Mesendoderm (in vitro differentiated cells): ENCODE results near the gene DLG5.

Source experiments
- DNase-seq: peaks from one replicate; pipeline ENCODE4 v3.0.0; 2013
- H2AK5ac ChIP-seq: 2 replicates; pipeline ENCODE4 v1.6.1; 2013; ENCODE audit warnings: low read length, inconsistent platforms
- H2BK120ac ChIP-seq: 2 replicates; pipeline ENCODE4 v1.6.1; 2013; ENCODE audit warnings: low read depth, mild to moderate bottlenecking, low read length, moderate library complexity, mixed read lengths
- H2BK15ac ChIP-seq: replicated peaks from 2 replicates; pipeline ENCODE4 v1.6.1; 2013; ENCODE audit warnings: low read depth, mild to moderate bottlenecking, moderate library complexity
- H2BK5ac ChIP-seq: 2 replicates; pipeline ENCODE4 v1.6.1; 2013; ENCODE audit warnings: low read length, inconsistent platforms
- H3K18ac ChIP-seq: 2 replicates; pipeline ENCODE4 v1.6.1; 2013; ENCODE audit warnings: mild to moderate bottlenecking, low read length, mixed read lengths
- H3K23ac ChIP-seq: one replicate; pipeline ENCODE4 v1.6.1; 2013; ENCODE audit warnings: low read length
- H3K27ac ChIP-seq: 2 replicates; pipeline ENCODE4 v1.5.1; 2013; ENCODE audit warnings: low read depth, mild to moderate bottlenecking, inconsistent platforms, low read length, moderate library complexity
- H3K27me3 ChIP-seq: 2 replicates; pipeline ENCODE4 v1.6.1; 2013; ENCODE audit warnings: low read length, control low read depth, mild to moderate bottlenecking, inconsistent platforms; ENCODE audit not compliant: insufficient read depth, poor library complexity
- H3K36me3 ChIP-seq: 2 replicates; pipeline ENCODE4 v1.6.1; 2013; ENCODE audit warnings: low read length, inconsistent platforms; ENCODE audit not compliant: control insufficient read depth, insufficient read depth
- H3K4ac ChIP-seq: one replicate; pipeline ENCODE4 v1.6.1; 2013; ENCODE audit warnings: low read depth, mild to moderate bottlenecking, low read length, moderate library complexity
- H3K4me1 ChIP-seq: 2 replicates; pipeline ENCODE4 v1.6.1; 2013; ENCODE audit warnings: low read depth, low read length, inconsistent platforms; ENCODE audit not compliant: control insufficient read depth
- H3K4me2 ChIP-seq: 2 replicates; pipeline ENCODE4 v1.6.1; 2013; ENCODE audit warnings: low read length
- H3K4me3 ChIP-seq: 2 replicates; pipeline ENCODE4 v1.5.1; 2013; ENCODE audit warnings: mild to moderate bottlenecking, low read length
- H3K56ac ChIP-seq: one replicate; pipeline ENCODE4 v1.6.1; 2013; ENCODE audit warnings: low read length
- H3K79me1 ChIP-seq: 2 replicates; pipeline ENCODE4 v1.6.1; 2013; ENCODE audit warnings: low read length, inconsistent platforms
- H3K79me2 ChIP-seq: 2 replicates; pipeline ENCODE4 v1.6.1; 2013; ENCODE audit warnings: mild to moderate bottlenecking, low read length; ENCODE audit not compliant: control insufficient read depth, insufficient read depth
- H3K9ac ChIP-seq: 2 replicates; pipeline ENCODE4 v1.6.1; 2013; ENCODE audit warnings: low read length, inconsistent platforms
- H4K5ac ChIP-seq: one replicate; pipeline ENCODE4 v1.6.1; 2013; ENCODE audit warnings: low read length
- H4K8ac ChIP-seq: one replicate; pipeline ENCODE4 v1.6.1; 2013; ENCODE audit warnings: low read depth, mild to moderate bottlenecking, control low read depth, low read length, moderate library complexity
- WGBS: extraction: QIAGEN DNeasy Blood & Tissue Kit; methylation state at CpG from one replicate; pipeline ENCODE4 v1.1.7; 2013; ENCODE audit warnings: low lambda C conversion rate, missing lambda C conversion rate; ENCODE audit not compliant: insufficient coverage; ENCODE audit errors: extremely low coverage; 5-methylcytosine and 5-hydroxymethylcytosine counted together

DLG5 gene

GRCh38 chr10:77796311-77796915 lies 130.1 kb downstream of the DLG5 start:
- Histone ChIP-seq H3K9ac (no peak overlapping the region), H3K27ac (no peak overlapping the region), H2AK5ac (no peak overlapping the region), H3K18ac (no peak overlapping the region), H4K8ac (no peak overlapping the region), H3K4me2 (no peak overlapping the region), H3K36me3 (peaks cover 16% of the 10 kb centered on the region), H4K5ac (no peak overlapping the region), H3K27me3 (no peaks in the 10 kb centered on the region), H2BK15ac (no peak overlapping the region), H2BK5ac (no peak overlapping the region), H3K79me2 (peaks cover 2% of the 10 kb centered on the region), H2BK120ac (no peak overlapping the region), H3K4ac (no peak overlapping the region), H3K56ac (no peak overlapping the region), H3K23ac (no peak overlapping the region), H3K4me1 (no peaks in the 10 kb centered on the region), H3K79me1 (peaks cover 2% of the 10 kb centered on the region), H3K4me3 (no peak overlapping the region)
- no peak for DNase-seq
- no CpG with 5 or more reads among the region's 16 CpGs for WGBS

GRCh38 chr10:77795426-77796055 lies 131.0 kb downstream of the DLG5 start:
- no peak for DNase-seq
- peaks cover 2% of the 10 kb centered on the region for H3K79me1 ChIP-seq
- no peak overlapping the region for H3K56ac ChIP-seq
- H3K4me3 ChIP-seq: no peak overlapping the region
- no peak overlapping the region for H4K8ac ChIP-seq
- H3K4me2 ChIP-seq: no peak overlapping the region
- no peak overlapping the region for H2BK120ac ChIP-seq
- no peaks in the 10 kb centered on the region for H3K4me1 ChIP-seq
- H3K27me3 ChIP-seq: no peaks in the 10 kb centered on the region
- no peak overlapping the region for H3K4ac ChIP-seq
- no peak overlapping the region for H3K27ac ChIP-seq
- H2BK5ac ChIP-seq: no peak overlapping the region
- H2BK15ac ChIP-seq: no peak overlapping the region
- peaks cover 14% of the 10 kb centered on the region for H3K36me3 ChIP-seq
- no peaks in the 10 kb centered on the region for H3K79me2 ChIP-seq
- H2AK5ac ChIP-seq: no peak overlapping the region
- WGBS: no CpG with 5 or more reads among the region's 20 CpGs
- no peak overlapping the region for H3K9ac ChIP-seq
- no peak overlapping the region for H3K18ac ChIP-seq
- H3K23ac ChIP-seq: no peak overlapping the region
- H4K5ac ChIP-seq: no peak overlapping the region

- Histone ChIP-seq H4K5ac (no peak overlapping the region), H2AK5ac (no peak overlapping the region), H3K4me2 (no peak overlapping the region), H3K27ac (no peak overlapping the region), H2BK15ac (no peak overlapping the region), H3K56ac (no peak overlapping the region), H3K4me3 (no peak overlapping the region), H3K36me3 (peaks cover 17% of the 10 kb centered on the region), H3K79me1 (peaks cover 4% of the 10 kb centered on the region), H2BK120ac (no peak overlapping the region), H3K18ac (no peak overlapping the region), H3K23ac (no peak overlapping the region), H3K27me3 (no peaks in the 10 kb centered on the region), H3K4ac (no peak overlapping the region), H3K9ac (no peak overlapping the region), H2BK5ac (no peak overlapping the region), H4K8ac (no peak overlapping the region), H3K79me2 (no peaks in the 10 kb centered on the region), H3K4me1 (no peaks in the 10 kb centered on the region)
- WGBS: no CpG with 5 or more reads among the region's 23 CpGs
- no peak for DNase-seq
Observed at GRCh38 chr10:77794256-77795142, 132.1 kb downstream of the DLG5 start.

DNA sequence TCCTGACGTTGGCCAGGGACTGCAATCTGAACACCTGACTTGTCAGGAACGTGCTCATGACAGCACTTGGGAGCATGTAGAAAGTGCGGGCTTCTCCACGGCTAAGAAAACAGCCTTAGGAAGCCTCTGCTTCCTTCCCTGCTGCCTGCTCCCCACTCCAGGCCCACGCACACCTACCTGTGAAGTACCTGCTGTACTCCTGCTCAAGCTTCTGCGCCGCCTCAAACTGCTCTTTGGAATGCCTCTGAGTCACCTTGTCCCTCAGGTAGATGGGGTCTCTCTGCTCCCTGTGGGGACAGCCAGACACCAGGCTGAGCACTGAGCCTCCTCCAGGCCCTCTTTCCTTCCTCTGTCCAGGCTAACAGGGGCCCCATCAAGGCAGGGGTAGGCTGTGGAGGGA lies 132.7 kb downstream of the DLG5 start:
- no peak for DNase-seq
- Histone ChIP-seq H3K36me3 (peaks cover 13% of the 10 kb centered on the region), H4K5ac (no peak overlapping the region), H3K23ac (no peak overlapping the region), H3K4me1 (no peaks in the 10 kb centered on the region), H2BK15ac (no peak overlapping the region), H3K9ac (no peak overlapping the region), H3K4ac (no peak overlapping the region), H2AK5ac (no peak overlapping the region), H3K4me2 (no peak overlapping the region), H3K79me2 (no peaks in the 10 kb centered on the region), H2BK120ac (no peak overlapping the region), H3K18ac (no peak overlapping the region), H3K27me3 (no peaks in the 10 kb centered on the region), H3K4me3 (no peak overlapping the region), H3K27ac (no peak overlapping the region), H3K79me1 (peaks cover 4% of the 10 kb centered on the region), H4K8ac (no peak overlapping the region), H2BK5ac (no peak overlapping the region), H3K56ac (no peak overlapping the region)
- no CpG with 5 or more reads among the region's 7 CpGs for WGBS

DNA sequence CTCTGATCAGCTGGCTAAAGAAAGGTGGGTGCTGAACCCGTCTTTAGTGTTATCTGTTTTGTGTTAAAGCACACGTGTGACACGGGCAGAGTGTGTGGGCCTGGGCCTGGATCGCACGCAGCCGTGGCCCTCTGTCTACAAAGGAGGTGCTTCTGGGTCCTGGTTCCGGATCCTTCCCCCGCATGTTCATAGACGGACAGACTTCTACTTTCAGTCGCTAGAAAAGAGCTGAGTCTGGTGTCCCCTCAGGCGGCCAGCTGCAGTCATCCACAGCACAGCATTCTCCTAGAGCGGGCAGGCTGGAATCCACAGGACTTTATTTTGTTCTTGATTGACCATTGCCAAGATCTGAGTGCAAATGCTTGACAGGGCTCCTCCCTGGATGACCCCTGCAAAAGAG lies 134.4 kb downstream of the DLG5 start:
- Histone ChIP-seq H3K4ac (no peak overlapping the region), H3K27me3 (no peaks in the 10 kb centered on the region), H3K18ac (no peak overlapping the region), H3K79me1 (peaks cover 4% of the 10 kb centered on the region), H2BK120ac (no peak overlapping the region), H3K9ac (no peak overlapping the region), H4K5ac (no peak overlapping the region), H2AK5ac (no peak overlapping the region), H3K4me1 (no peaks in the 10 kb centered on the region), H4K8ac (no peak overlapping the region), H3K4me2 (no peak overlapping the region), H3K56ac (no peak overlapping the region), H3K27ac (no peak overlapping the region), H2BK15ac (no peak overlapping the region), H3K23ac (no peak overlapping the region), H2BK5ac (no peak overlapping the region), H3K36me3 (peaks cover 13% of the 10 kb centered on the region), H3K4me3 (no peak overlapping the region), H3K79me2 (no peaks in the 10 kb centered on the region)
- no CpG with 5 or more reads among the region's 12 CpGs for WGBS
- no peak for DNase-seq
